ENCODE results near the gene NXN. TPM values are rescaled to one million over a fixed set of nuclear protein-coding genes. Genes with fewer than 3 reads are reported as not detected.

The NXN gene
- total RNA-seq, 4 donors from 2014 or later: 6.6 to 28.4 (median 14.7) TPM

- Histone ChIP-seq H3K4me1 (no peaks in the 10 kb centered on the region), H3K4me3 (no peak overlapping the region), H3K36me3 (peaks cover 0 to 25% (median 0%) of the 10 kb centered on the region in 3 donors), H3K27ac (no peak overlapping the region), H3K27me3 (no peaks in the 10 kb centered on the region), H3K9me3 (no peaks in the 10 kb centered on the region)
- 96 to 97% methylated on average over 9 to 14 of the region's 14 CpGs for WGBS, 2 donors
- TF ChIP-seq EP300 (IDR thresholded peaks at IDR 0.05): no peak
- no peak for TF ChIP-seq POLR2A (IDR thresholded peaks at IDR 0.05)
- TF ChIP-seq CTCF (IDR thresholded peaks at IDR 0.05): no peak
- DNase-seq (ENCODE audit: low spot score in 2 of 2): no peak
Measured at GRCh38 chr17:802481-802880, 177.1 kb downstream of the NXN start.

GRCh38 chr17:801660-802059, 177.9 kb downstream of the NXN start:
- H3K4me3 ChIP-seq: no peak overlapping the region
- H3K9me3 ChIP-seq: no peaks in the 10 kb centered on the region
- no peak overlapping the region for H3K27ac ChIP-seq
- TF ChIP-seq EP300 (IDR thresholded peaks at IDR 0.05): no peak
- TF ChIP-seq CTCF (IDR thresholded peaks at IDR 0.05): no peak
- no peak for TF ChIP-seq POLR2A (IDR thresholded peaks at IDR 0.05)
- WGBS, 2 donors: 84 to 95% methylated on average over 6 of the region's 6 CpGs
- no peak for DNase-seq (ENCODE audit: low spot score in 2 of 2)
- H3K27me3 ChIP-seq: no peaks in the 10 kb centered on the region
- peaks cover 0 to 30% (median 0%) of the 10 kb centered on the region in 3 donors for H3K36me3 ChIP-seq
- H3K4me1 ChIP-seq: no peaks in the 10 kb centered on the region

GRCh38 chr17:800446-801242, 178.9 kb downstream of the NXN start:
- DNase-seq (ENCODE audit: low spot score in 2 of 2): no peak
- H3K4me3 ChIP-seq: no peak overlapping the region
- no peak overlapping the region for H3K27ac ChIP-seq
- WGBS, 2 donors: 90 to 93% methylated on average over 37 to 39 of the region's 39 CpGs
- H3K9me3 ChIP-seq: no peaks in the 10 kb centered on the region
- H3K36me3 ChIP-seq: peaks cover 0 to 34% (median 0%) of the 10 kb centered on the region in 3 donors
- TF ChIP-seq POLR2A (IDR thresholded peaks at IDR 0.05): no peak
- no peak for TF ChIP-seq CTCF (IDR thresholded peaks at IDR 0.05)
- TF ChIP-seq EP300 (IDR thresholded peaks at IDR 0.05): no peak
- H3K27me3 ChIP-seq: no peaks in the 10 kb centered on the region
- H3K4me1 ChIP-seq: no peaks in the 10 kb centered on the region

GRCh38 chr17:799261-799660, 180.3 kb downstream of the NXN start:
- peaks cover 0 to 13% (median 2%) of the 10 kb centered on the region in 4 donors for H3K4me1 ChIP-seq
- WGBS, 2 donors: 87 to 89% methylated on average over 11 of the region's 11 CpGs

More at GRCh38 chr17:799261-799660, 180.3 kb downstream of the NXN start:
- Histone ChIP-seq H3K27ac (no peak overlapping the region), H3K27me3 (no peaks in the 10 kb centered on the region), H3K36me3 (peaks cover 0 to 34% (median 0%) of the 10 kb centered on the region in 3 donors), H3K9me3 (no peaks in the 10 kb centered on the region), H3K4me3 (no peak overlapping the region)
- no peak for DNase-seq (ENCODE audit: low spot score in 2 of 2)
- no peak for TF ChIP-seq CTCF (IDR thresholded peaks at IDR 0.05)
- TF ChIP-seq EP300 (IDR thresholded peaks at IDR 0.05): no peak
- no peak for TF ChIP-seq POLR2A (IDR thresholded peaks at IDR 0.05)

Measured in tibial nerve (tissue), 4 donors.